Peyer's patch (tissue), 4 donors: ENCODE results near the gene SORBS2. TPM values are rescaled to one million over a fixed set of nuclear protein-coding genes. Genes with fewer than 3 reads are reported as not detected.

Experiments
- DNase-seq, 3 donors: peaks; one replicate each; pipeline ENCODE4 v3.0.0-alpha.2; 2017 to 2019
- H3K27ac ChIP-seq, 4 donors: fragments of 200-600 bp; sonication (generic); one replicate each; pipeline ENCODE4 v1.5.1; 2016 to 2019
- H3K27me3 ChIP-seq, 2 donors: fragments of 200-600 bp; sonication (generic); one replicate each; pipeline ENCODE4 v1.5.1; 2019
- H3K36me3 ChIP-seq, 3 donors: fragments of 200-600 bp; sonication (generic); one replicate each; pipeline ENCODE4 v1.5.1; 2016 to 2019
- H3K4me1 ChIP-seq, 4 donors: fragments of 200-600 bp; sonication (generic); one replicate each; pipeline ENCODE4 v1.5.1; 2016 to 2019
- H3K4me3 ChIP-seq, 4 donors: fragments of 200-600 bp; sonication (generic); 1 replicate in 3 of 4; 2 replicates in 1 of 4; pipeline ENCODE4 v1.5.1; 2016 to 2019; ENCODE audit warnings: mild to moderate bottlenecking in 1 of 4
- H3K9me3 ChIP-seq, 4 donors: fragments of 200-600 bp; sonication (generic); one replicate each; pipeline ENCODE4 v1.5.1; 2016 to 2019; ENCODE audit warnings: mild to moderate bottlenecking in 1 of 4
- POLR2A ChIP-seq, 2 donors: fragments of 450-650 bp; IDR thresholded peaks; one replicate each; pipeline ENCODE4 v1.5.1; 2017; ENCODE audit warnings: antibody characterized with exemption in 2 of 2, mild to moderate bottlenecking in 2 of 2, moderate library complexity in 2 of 2
- total RNA-seq, 4 donors: library from RNA; depleted of rRNA; stranded (reverse); fragments of >200 nt; gene quantifications; one replicate each; pipeline ENCODE4 v1.1.0, GENCODE V29; 2016
- TF ChIP-seq, protein P1 (sequence below), 6 experiments: fragments of 450-650 bp in 4 of 6; fragments of 200-600 bp in 2 of 6; sonication (generic) in 1 of 6; IDR thresholded peaks; one replicate each; pipeline ENCODE4 v1.5.1; 2017 to 2019; ENCODE audit warnings: antibody characterized with exemption in 6 of 6, mild to moderate bottlenecking in 3 of 6, moderate library complexity in 1 of 6

The SORBS2 gene
- total RNA-seq, 4 donors from 2014 or later = 15.8 to 61.9 (median 53.0) TPM

DNA sequence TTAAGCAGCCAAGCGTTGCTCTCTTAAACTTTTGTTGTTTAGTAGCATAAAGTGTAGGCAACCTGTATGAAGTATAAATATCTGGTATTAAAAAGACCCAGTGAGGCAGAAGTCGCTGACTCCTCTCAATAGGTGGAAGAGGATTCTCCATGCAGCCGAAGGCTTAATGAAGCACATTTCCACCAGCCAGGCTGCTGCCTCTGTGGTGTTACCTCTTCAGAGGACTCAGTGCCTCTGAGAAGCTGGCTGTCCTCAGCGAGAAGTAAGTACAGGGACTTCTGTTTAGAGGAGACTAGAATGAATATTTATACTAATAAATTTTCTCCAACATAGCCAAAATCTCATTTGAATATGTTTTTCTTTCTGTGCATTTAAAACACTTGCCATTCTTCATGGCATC is 6.0 kb downstream of the SORBS2 start:
- H3K4me3 ChIP-seq = no peak overlapping the region
- no peaks in the 10 kb centered on the region for H3K9me3 ChIP-seq
- DNase-seq = no peak
- no peak overlapping the region for H3K27ac ChIP-seq
- peaks cover 0 to 3% (median 0%) of the 10 kb centered on the region in 4 donors for H3K4me1 ChIP-seq
- no peaks in the 10 kb centered on the region for H3K36me3 ChIP-seq
- TF ChIP-seq, protein P1, sequence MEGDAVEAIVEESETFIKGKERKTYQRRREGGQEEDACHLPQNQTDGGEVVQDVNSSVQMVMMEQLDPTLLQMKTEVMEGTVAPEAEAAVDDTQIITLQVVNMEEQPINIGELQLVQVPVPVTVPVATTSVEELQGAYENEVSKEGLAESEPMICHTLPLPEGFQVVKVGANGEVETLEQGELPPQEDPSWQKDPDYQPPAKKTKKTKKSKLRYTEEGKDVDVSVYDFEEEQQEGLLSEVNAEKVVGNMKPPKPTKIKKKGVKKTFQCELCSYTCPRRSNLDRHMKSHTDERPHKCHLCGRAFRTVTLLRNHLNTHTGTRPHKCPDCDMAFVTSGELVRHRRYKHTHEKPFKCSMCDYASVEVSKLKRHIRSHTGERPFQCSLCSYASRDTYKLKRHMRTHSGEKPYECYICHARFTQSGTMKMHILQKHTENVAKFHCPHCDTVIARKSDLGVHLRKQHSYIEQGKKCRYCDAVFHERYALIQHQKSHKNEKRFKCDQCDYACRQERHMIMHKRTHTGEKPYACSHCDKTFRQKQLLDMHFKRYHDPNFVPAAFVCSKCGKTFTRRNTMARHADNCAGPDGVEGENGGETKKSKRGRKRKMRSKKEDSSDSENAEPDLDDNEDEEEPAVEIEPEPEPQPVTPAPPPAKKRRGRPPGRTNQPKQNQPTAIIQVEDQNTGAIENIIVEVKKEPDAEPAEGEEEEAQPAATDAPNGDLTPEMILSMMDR (IDR thresholded peaks at IDR 0.05) = no peak
- no peak for TF ChIP-seq POLR2A (IDR thresholded peaks at IDR 0.05)
- H3K27me3 ChIP-seq = no peaks in the 10 kb centered on the region

DNA sequence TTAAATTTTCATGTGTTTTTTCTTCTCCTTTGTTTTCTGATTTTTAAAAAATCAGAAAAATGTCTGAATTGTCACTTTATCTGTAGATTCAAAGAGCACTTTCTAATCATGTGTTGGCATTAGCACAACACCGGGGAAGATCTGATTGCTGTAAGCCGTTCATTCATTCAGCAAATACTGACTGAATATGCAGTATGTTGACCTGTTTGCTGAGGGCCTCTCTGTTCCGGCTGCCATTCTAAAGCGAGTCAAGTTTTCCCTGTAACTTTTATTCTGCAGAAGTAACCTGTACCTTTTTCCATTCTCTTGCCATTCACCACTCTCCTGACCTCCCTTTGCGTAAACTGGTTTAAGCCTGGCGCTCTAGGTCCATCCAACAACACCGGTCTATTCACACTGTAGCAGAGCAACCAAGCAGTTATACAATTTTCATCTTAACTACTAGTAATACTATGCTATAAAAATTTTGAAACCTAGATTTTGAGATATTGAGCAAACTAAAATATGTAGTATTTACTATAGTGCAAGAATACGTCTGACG is 6.7 kb downstream of the SORBS2 start:
- Histone ChIP-seq H3K9me3 (no peaks in the 10 kb centered on the region), H3K27ac (no peak overlapping the region), H3K4me3 (no peak overlapping the region)

DNA sequence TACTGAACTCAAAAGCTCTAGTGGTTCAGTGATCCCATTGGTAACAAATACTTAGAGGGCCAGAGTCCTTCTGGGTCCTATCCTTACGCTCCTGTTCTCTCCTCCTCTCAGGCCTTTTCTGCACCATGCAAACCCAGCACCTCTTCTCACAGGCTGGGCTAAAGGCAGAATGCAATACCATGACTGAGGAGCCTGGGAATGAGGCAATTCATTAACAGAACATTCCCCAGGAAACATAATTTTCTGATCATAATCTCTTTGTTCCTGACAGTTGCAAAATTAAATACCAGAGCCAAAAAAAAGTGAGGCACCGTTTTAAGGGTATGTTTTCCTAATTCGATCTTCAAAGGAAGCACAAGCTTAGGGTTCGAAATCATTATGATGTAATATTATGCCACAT is 9.0 kb downstream of the SORBS2 start:
- TF ChIP-seq, protein P1 (IDR thresholded peaks at IDR 0.05) = no peak
- no peak for TF ChIP-seq POLR2A (IDR thresholded peaks at IDR 0.05)
- no peak for DNase-seq
- no peak overlapping the region for H3K27ac ChIP-seq
- H3K9me3 ChIP-seq = no peaks in the 10 kb centered on the region
- H3K4me1 ChIP-seq = no peaks in the 10 kb centered on the region
- H3K36me3 ChIP-seq = no peaks in the 10 kb centered on the region
- no peak overlapping the region for H3K4me3 ChIP-seq
- no peaks in the 10 kb centered on the region for H3K27me3 ChIP-seq

More for the DNA sequence above, 6.7 kb downstream of the SORBS2 start:
- Histone ChIP-seq H3K27me3 (no peaks in the 10 kb centered on the region), H3K4me1 (peaks cover 0 to 3% (median 0%) of the 10 kb centered on the region in 4 donors), H3K36me3 (no peaks in the 10 kb centered on the region)
- DNase-seq = no peak
- TF ChIP-seq, protein P1 (IDR thresholded peaks at IDR 0.05) = no peak
- TF ChIP-seq POLR2A (IDR thresholded peaks at IDR 0.05) = no peak

DNA sequence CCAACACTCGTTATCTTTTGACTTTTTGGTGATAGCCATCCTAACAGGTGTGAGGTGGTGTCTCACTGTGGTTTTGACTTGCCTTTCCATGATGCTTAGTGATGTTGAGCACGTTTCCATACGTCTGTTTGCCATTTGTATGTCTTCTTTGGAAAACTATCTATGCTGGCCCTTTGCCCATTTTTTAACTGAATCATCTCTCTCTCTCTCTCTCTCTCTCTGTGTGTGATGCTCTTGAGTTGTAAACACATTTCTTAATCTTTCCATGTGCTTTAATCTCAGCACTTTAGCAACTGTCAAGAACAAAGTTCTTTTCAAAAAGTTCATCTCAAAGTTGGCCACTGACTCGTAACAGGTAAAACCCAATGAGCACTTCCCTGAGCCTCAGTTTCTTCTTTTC is 10.5 kb downstream of the SORBS2 start:
- H3K4me1 ChIP-seq = no peaks in the 10 kb centered on the region
- no peak overlapping the region for H3K4me3 ChIP-seq
- no peak overlapping the region for H3K27ac ChIP-seq
- no peaks in the 10 kb centered on the region for H3K9me3 ChIP-seq
- H3K27me3 ChIP-seq = no peaks in the 10 kb centered on the region
- DNase-seq = no peak
- TF ChIP-seq, protein P1 (IDR thresholded peaks at IDR 0.05) = no peak
- no peak for TF ChIP-seq POLR2A (IDR thresholded peaks at IDR 0.05)
- no peaks in the 10 kb centered on the region for H3K36me3 ChIP-seq

DNA sequence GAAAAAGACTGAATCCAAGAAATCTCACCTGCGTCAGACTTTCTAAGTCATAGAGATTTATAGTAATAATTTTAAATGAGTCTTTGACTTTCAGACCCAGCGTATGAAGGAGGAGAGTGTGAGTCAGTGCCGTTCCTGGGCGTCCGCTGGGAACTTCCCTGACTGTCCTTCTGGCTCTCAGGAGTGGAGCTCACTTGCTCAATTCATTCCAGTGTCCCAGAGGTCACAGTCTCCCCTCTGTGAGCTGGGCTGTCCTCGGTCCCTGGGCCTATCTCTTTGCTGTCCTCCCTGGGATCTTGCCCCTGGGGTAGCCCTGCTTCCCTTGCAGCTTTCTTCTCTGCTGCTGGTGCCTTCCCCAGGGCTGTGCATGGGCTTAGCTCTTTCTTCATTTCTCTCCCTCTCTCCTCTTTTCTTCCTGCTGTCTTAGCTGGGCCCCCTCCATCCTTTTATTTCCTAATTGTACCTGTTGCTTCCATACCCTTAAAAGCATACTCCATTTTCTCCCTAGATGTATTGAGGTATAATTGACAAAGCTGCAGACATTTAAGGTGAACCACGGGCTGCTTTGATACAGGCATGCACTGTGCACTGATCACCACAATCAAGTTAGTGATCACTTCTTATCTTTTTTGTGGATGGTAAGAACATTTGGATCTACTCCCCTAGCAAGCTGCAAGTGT is 11.6 kb downstream of the SORBS2 start:
- no peak overlapping the region for H3K4me3 ChIP-seq
- TF ChIP-seq, protein P1 (IDR thresholded peaks at IDR 0.05) = no peak
- TF ChIP-seq POLR2A (IDR thresholded peaks at IDR 0.05) = no peak
- H3K36me3 ChIP-seq = no peaks in the 10 kb centered on the region
- H3K27me3 ChIP-seq = no peaks in the 10 kb centered on the region
- no peaks in the 10 kb centered on the region for H3K9me3 ChIP-seq
- H3K4me1 ChIP-seq = no peaks in the 10 kb centered on the region
- no peak for DNase-seq
- no peak overlapping the region for H3K27ac ChIP-seq
